Liver (tissue), 9 donors: ENCODE data around the gene SMAD6. TPM values are rescaled to one million over a fixed set of nuclear protein-coding genes. Genes with fewer than 3 reads are reported as not detected.

Source experiments
- DNase-seq: peaks from one replicate; pipeline ENCODE4 v3.0.0-alpha.2; 2017; ENCODE audit warnings: low spot score
- H3K27ac ChIP-seq, 2 donors: one replicate each; pipeline ENCODE4 v1.7.0; 2013; ENCODE audit warnings: inconsistent platforms in 2 of 2, low read length in 2 of 2, control low read depth in 1 of 2, low read depth in 1 of 2, mild to moderate bottlenecking in 1 of 2
- H3K27me3 ChIP-seq, 4 donors: one replicate each; pipeline versions ENCODE4 v1.6.1 to v1.7.0; 2013; ENCODE audit warnings: low read length in 3 of 4, inconsistent platforms in 1 of 4, mild to moderate bottlenecking in 1 of 4, moderate library complexity in 1 of 4; ENCODE audit not compliant: control insufficient read depth in 4 of 4, insufficient read depth in 4 of 4
- H3K36me3 ChIP-seq, 4 donors: one replicate each; pipeline versions ENCODE4 v1.6.1 to v1.7.0; 2013; ENCODE audit warnings: low read length in 3 of 4, mild to moderate bottlenecking in 3 of 4, low read depth in 1 of 4, moderate library complexity in 1 of 4; ENCODE audit not compliant: control insufficient read depth in 4 of 4, insufficient read depth in 3 of 4
- H3K4me1 ChIP-seq, 4 donors: one replicate each; pipeline versions ENCODE4 v1.6.1 to v1.7.0; 2013; ENCODE audit warnings: low read length in 3 of 4, mild to moderate bottlenecking in 3 of 4, moderate library complexity in 1 of 4; ENCODE audit not compliant: control insufficient read depth in 4 of 4, insufficient read depth in 4 of 4
- H3K4me3 ChIP-seq, 3 donors: one replicate each; pipeline versions ENCODE4 v1.6.1 to v1.7.0; 2013; ENCODE audit warnings: low read length in 3 of 3, control low read depth in 1 of 3, low read depth in 1 of 3, mild to moderate bottlenecking in 1 of 3
- H3K9ac ChIP-seq, 2 donors: one replicate each; pipeline ENCODE4 v1.7.0; 2013; ENCODE audit warnings: low read length in 2 of 2, mild to moderate bottlenecking in 2 of 2, moderate library complexity in 2 of 2, control low read depth in 1 of 2, low read depth in 1 of 2
- H3K9me3 ChIP-seq, 4 donors: one replicate each; pipeline versions ENCODE4 v1.6.1 to v1.7.0; 2013; ENCODE audit warnings: low read length in 3 of 4; ENCODE audit not compliant: control insufficient read depth in 4 of 4
- ATF3 ChIP-seq: IDR thresholded peaks from 2 replicates; pipeline ENCODE4 v1.6.1; 2016; ENCODE audit warnings: antibody characterized with exemption
- CTCF ChIP-seq: fragments of 150-350 bp; IDR thresholded peaks from 2 replicates; pipeline ENCODE4 v1.5.1; 2017; ENCODE audit warnings: improper control_type of control experiment, low read depth, low read length; ENCODE audit not compliant: missing input control
- EGR1 ChIP-seq, 2 donors: IDR thresholded peaks; 2 replicates each; pipeline ENCODE4 v1.6.1; 2016 to 2018; ENCODE audit warnings: antibody characterized with exemption in 2 of 2, low read depth in 2 of 2
- FOXA1 ChIP-seq: IDR thresholded peaks from 2 replicates; pipeline ENCODE4 v1.6.1; 2016; ENCODE audit warnings: antibody characterized with exemption
- HNF4A ChIP-seq, 2 donors: conservative IDR thresholded peaks; 2 replicates each; pipeline ENCODE4 v1.6.1; 2016; ENCODE audit warnings: antibody characterized with exemption in 2 of 2, mild to moderate bottlenecking in 2 of 2
- HNF4G ChIP-seq: IDR thresholded peaks from 2 replicates; pipeline ENCODE4 v1.6.1; 2016; ENCODE audit warnings: antibody characterized with exemption
- JUND ChIP-seq, 2 donors: IDR thresholded peaks; 2 replicates each; pipeline ENCODE4 v1.6.1; 2016; ENCODE audit warnings: antibody characterized with exemption in 2 of 2
- MAX ChIP-seq: IDR thresholded peaks from 2 replicates; pipeline ENCODE4 v1.6.1; 2016; ENCODE audit warnings: antibody characterized with exemption
- NR2F2 ChIP-seq: IDR thresholded peaks from 2 replicates; pipeline ENCODE4 v1.6.1; 2016; ENCODE audit warnings: antibody characterized with exemption
- RAD21 ChIP-seq, 2 donors: IDR thresholded peaks; 2 replicates each; pipeline ENCODE4 v1.6.1; 2016; ENCODE audit warnings: antibody characterized with exemption in 2 of 2, mild to moderate bottlenecking in 2 of 2
- REST ChIP-seq: IDR thresholded peaks from 2 replicates; pipeline ENCODE4 v1.6.1; 2016; ENCODE audit warnings: antibody characterized with exemption, mild to moderate bottlenecking
- RXRA ChIP-seq, 2 donors: IDR thresholded peaks; 2 replicates each; pipeline ENCODE4 v1.6.1; 2017 to 2018; ENCODE audit warnings: antibody characterized with exemption in 2 of 2, mild to moderate bottlenecking in 1 of 2
- SP1 ChIP-seq: IDR thresholded peaks from 2 replicates; pipeline ENCODE4 v1.6.1; 2018; ENCODE audit warnings: antibody characterized with exemption, mild to moderate bottlenecking
- YY1 ChIP-seq: IDR thresholded peaks from 2 replicates; pipeline ENCODE4 v1.6.1; 2016; ENCODE audit warnings: antibody characterized with exemption, mild to moderate bottlenecking
- ZBTB33 ChIP-seq: IDR thresholded peaks from 2 replicates; pipeline ENCODE4 v1.6.1; 2016; ENCODE audit warnings: antibody characterized with exemption
- WGBS: extraction: QIAGEN DNeasy Blood & Tissue Kit; methylation state at CpG from one replicate; pipeline ENCODE4 v1.1.7; 2013; 5-methylcytosine and 5-hydroxymethylcytosine counted together
- polyA plus RNA-seq, 2 donors: library from polyadenylated mRNA; stranded (reverse) in 1 of 2; unstranded in 1 of 2; fragments of 200-250 nt in 1 of 2; fragments of >200 nt in 1 of 2; fragmentation: Nextera tagmentation in 1 of 2; extraction: Ambion mirVana in 1 of 2; gene quantifications; one replicate each; pipeline versions ENCODE4 v1.2.1 to v1.2.3, GENCODE V29; 2013 to 2015
- total RNA-seq, 2 donors: library from RNA; depleted of rRNA; stranded (reverse); fragments of >200 nt; gene quantifications; one replicate each; pipeline ENCODE4 v1.2.3, GENCODE V29; 2014
- donor health status: healthy.
- donor health status: healthy.
- donor health status: healthy.
- donor health status: healthy.
- donor health status: healthy.

The SMAD6 gene
- total and polyA plus RNA-seq, 4 donors, result 1.2 to 15.1 (median 11.0) TPM

- peaks cover 0 to 13% (median 2%) of the 10 kb centered on the region in 4 donors for H3K4me1 ChIP-seq
- H3K4me3 ChIP-seq, result no peak overlapping the region
- H3K9me3 ChIP-seq, result no peaks in the 10 kb centered on the region
- H3K9ac ChIP-seq, result no peak overlapping the region
- no peak for DNase-seq
- 91% methylated on average over 3 of the region's 3 CpGs for WGBS
- no peak for TF ChIP-seq FOXA1
- TF ChIP-seq MAX, result no peak
- no peak for TF ChIP-seq ZBTB33
- no peak for TF ChIP-seq SP1
- TF ChIP-seq REST, result no peak
- TF ChIP-seq YY1, result no peak
- no peak for TF ChIP-seq EGR1 (IDR thresholded peaks at IDR 0.05; ENCODE audit: low read depth in 2 of 2)
- no peak for TF ChIP-seq HNF4G
- no peak for TF ChIP-seq JUND (IDR thresholded peaks at IDR 0.05)
- TF ChIP-seq RAD21 (IDR thresholded peaks at IDR 0.05), result no peak
- no peak for TF ChIP-seq CTCF
- no peaks in the 10 kb centered on the region for H3K36me3 ChIP-seq
- no peaks in the 10 kb centered on the region for H3K27me3 ChIP-seq
- H3K27ac ChIP-seq, result no peak overlapping the region
These were observed 124.5 kb downstream of the SMAD6 start for GRCh38 chr15:66826507-66826906.

GRCh38 chr15:66827039-66827697 lies 125.1 kb downstream of the SMAD6 start:
- peaks cover 0 to 13% (median 2%) of the 10 kb centered on the region in 4 donors for H3K4me1 ChIP-seq
- no peak overlapping the region for H3K4me3 ChIP-seq
- no peaks in the 10 kb centered on the region for H3K36me3 ChIP-seq
- H3K9me3 ChIP-seq, result no peaks in the 10 kb centered on the region
- TF ChIP-seq HNF4G (no peak), HNF4A (conservative IDR thresholded peaks at IDR 0.05) (no peak), RXRA (IDR thresholded peaks at IDR 0.05) (no peak), CTCF (no peak), ATF3 (no peak), REST (no peak), NR2F2 (no peak), FOXA1 (no peak)
- H3K27ac ChIP-seq, result no peak overlapping the region
- no peaks in the 10 kb centered on the region for H3K27me3 ChIP-seq
- 93% methylated on average over 8 of the region's 8 CpGs for WGBS
- DNase-seq, result no peak
- no peak overlapping the region for H3K9ac ChIP-seq
